Lower leg skin (tissue), 4 donors: ENCODE data around the gene POU4F2. TPM values are rescaled to one million over a fixed set of nuclear protein-coding genes. Genes with fewer than 3 reads are reported as not detected.

ENCODE experiments used
- DNase-seq, 2 donors: peaks; one replicate each; pipeline ENCODE4 v3.0.0-alpha.2; 2019; ENCODE audit warnings: low spot score in 2 of 2
- H3K4me3 ChIP-seq: fragments of 200-600 bp; sonication (generic); 2 replicates; pipeline ENCODE4 v1.5.1; 2017; ENCODE audit warnings: mild to moderate bottlenecking, low read depth; ENCODE audit not compliant: poor library complexity, severe bottlenecking
- POLR2A ChIP-seq, 2 donors: fragments of 450-650 bp; IDR thresholded peaks; one replicate each; pipeline ENCODE4 v1.6.1; 2016 to 2017; ENCODE audit warnings: antibody characterized with exemption in 2 of 2, mild to moderate bottlenecking in 1 of 2, moderate library complexity in 1 of 2
- WGBS, 2 donors: methylation state at CpG; one replicate each; pipeline ENCODE4 v1.1.5; 2018; 5-methylcytosine and 5-hydroxymethylcytosine counted together
- intact Hi-C: fragments of 100-400 bp; cut with DNase I; formaldehyde crosslinking; loops from one replicate; pipeline ENCODE4 v1.15.0; 2023; ENCODE audit warnings: low total_unique reads
- total RNA-seq, 4 donors: library from RNA; depleted of rRNA; stranded (reverse); fragments of >200 nt; gene quantifications; one replicate each; pipeline ENCODE4 v1.1.0, GENCODE V29; 2016
- TF ChIP-seq, protein P1 (sequence below), 3 donors: fragments of 450-650 bp; IDR thresholded peaks; one replicate each; pipeline ENCODE4 v1.5.1; 2016; ENCODE audit warnings: antibody characterized with exemption in 3 of 3, mild to moderate bottlenecking in 3 of 3, moderate library complexity in 2 of 3

Gene POU4F2
- total RNA-seq, 4 donors from 2014 or later: not detected

DNA sequence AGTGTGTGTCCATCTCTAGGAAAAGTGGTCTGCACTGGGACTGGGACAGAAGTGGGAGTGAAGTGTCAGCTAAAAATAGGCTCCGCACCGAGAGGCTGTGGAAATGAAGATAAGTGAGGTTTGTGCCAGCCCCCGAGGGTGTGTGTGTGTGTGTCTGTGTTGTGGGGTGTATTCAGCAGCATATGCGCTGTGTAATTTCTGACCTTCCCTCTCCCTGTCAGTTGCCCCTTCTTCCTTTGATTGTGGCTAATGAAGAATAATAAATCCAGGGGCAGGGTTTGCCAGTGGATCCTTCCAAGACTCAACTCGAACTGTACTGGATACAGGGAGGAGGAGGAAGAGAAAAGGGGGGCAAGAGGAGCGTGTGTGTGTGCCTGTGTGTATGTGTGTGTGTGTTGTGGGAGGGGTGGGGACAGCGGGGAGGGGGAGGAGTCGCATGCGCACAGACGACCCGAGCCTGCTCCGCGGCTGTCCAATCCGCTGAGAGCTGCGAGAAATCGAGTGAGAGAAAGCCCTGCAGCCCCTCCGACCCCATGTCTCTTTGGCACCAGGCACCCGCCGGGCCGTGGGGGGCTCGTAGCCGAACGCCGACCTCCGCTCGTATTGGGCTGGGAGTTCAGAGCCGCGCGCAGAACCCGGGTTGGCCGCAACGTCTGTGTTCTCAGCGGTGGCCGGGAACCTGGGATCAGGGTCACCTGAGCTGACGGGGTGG lies 916 bp upstream of the POU4F2 start:
- WGBS, 2 donors: 5 to 7% methylated on average over 27 to 35 of the region's 35 CpGs
- DNase-seq: no peak
- H3K4me3 ChIP-seq: no peak overlapping the region
- intact Hi-C loops: no loop called here
- no peak for TF ChIP-seq POLR2A (IDR thresholded peaks at IDR 0.05)
- TF ChIP-seq, protein P1, sequence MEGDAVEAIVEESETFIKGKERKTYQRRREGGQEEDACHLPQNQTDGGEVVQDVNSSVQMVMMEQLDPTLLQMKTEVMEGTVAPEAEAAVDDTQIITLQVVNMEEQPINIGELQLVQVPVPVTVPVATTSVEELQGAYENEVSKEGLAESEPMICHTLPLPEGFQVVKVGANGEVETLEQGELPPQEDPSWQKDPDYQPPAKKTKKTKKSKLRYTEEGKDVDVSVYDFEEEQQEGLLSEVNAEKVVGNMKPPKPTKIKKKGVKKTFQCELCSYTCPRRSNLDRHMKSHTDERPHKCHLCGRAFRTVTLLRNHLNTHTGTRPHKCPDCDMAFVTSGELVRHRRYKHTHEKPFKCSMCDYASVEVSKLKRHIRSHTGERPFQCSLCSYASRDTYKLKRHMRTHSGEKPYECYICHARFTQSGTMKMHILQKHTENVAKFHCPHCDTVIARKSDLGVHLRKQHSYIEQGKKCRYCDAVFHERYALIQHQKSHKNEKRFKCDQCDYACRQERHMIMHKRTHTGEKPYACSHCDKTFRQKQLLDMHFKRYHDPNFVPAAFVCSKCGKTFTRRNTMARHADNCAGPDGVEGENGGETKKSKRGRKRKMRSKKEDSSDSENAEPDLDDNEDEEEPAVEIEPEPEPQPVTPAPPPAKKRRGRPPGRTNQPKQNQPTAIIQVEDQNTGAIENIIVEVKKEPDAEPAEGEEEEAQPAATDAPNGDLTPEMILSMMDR (IDR thresholded peaks at IDR 0.05): no peak

DNA sequence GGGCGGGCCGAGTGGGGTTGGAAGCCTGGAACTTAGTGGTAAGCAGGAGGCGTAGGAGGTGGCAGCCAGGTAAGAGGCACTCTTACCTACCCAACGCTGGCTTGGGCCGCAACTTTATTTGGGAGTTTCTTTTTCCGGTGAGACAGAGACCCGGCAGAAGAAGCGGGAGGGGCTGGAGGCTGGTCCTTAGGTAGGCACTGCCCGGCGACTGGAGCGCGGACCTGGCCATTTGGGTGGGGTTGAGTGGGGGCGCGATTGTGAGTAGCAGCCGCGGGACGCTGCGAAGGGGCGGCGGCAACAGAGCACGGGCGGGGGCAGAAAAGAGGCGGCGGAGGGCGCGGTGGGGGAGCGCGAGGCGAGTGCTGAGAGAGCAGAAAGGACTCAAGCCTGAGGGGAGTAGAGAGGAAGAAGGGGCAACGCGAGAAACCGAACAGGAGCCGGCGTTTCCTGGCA lies 334 bp upstream of the POU4F2 start:
- DNase-seq: no peak
- no peak overlapping the region for H3K4me3 ChIP-seq
- intact Hi-C loops: no loop called here
- no peak for TF ChIP-seq POLR2A (IDR thresholded peaks at IDR 0.05)
- TF ChIP-seq, protein P1 (IDR thresholded peaks at IDR 0.05): no peak
- 2 to 5% methylated on average over 34 of the region's 34 CpGs for WGBS, 2 donors

GRCh38 chr4:146639506-146639932 lies 826 bp downstream of the POU4F2 start:
- TF ChIP-seq, protein P1 (IDR thresholded peaks at IDR 0.05): no peak
- TF ChIP-seq POLR2A (IDR thresholded peaks at IDR 0.05): no peak
- WGBS, 2 donors: 4 to 5% methylated on average over 20 of the region's 20 CpGs
- no peak overlapping the region for H3K4me3 ChIP-seq

DNA sequence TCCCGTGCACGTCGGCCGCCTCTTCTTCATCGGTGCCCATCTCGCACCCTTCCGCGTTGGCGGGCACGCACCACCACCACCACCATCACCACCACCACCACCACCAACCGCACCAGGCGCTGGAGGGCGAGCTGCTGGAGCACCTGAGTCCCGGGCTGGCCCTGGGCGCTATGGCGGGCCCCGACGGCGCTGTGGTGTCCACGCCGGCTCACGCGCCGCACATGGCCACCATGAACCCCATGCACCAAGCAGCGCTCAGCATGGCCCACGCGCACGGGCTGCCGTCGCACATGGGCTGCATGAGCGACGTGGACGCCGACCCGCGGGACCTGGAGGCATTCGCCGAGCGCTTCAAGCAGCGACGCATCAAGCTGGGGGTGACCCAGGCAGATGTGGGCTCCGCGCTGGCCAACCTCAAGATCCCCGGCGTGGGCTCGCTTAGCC lies 1.4 kb downstream of the POU4F2 start:
- H3K4me3 ChIP-seq: no peak overlapping the region
- intact Hi-C loops: no loop called here
- WGBS, 2 donors: 2 to 13% methylated on average over 11 to 24 of the region's 46 CpGs
- TF ChIP-seq, protein P1 (IDR thresholded peaks at IDR 0.05): no peak
- no peak for TF ChIP-seq POLR2A (IDR thresholded peaks at IDR 0.05)
- no peak for DNase-seq

More at GRCh38 chr4:146639506-146639932, 826 bp downstream of the POU4F2 start:
- no peak for DNase-seq
- intact Hi-C loops: no loop called here

- H3K4me3 ChIP-seq: no peak overlapping the region
- 3 to 7% methylated on average over 34 to 37 of the region's 37 CpGs for WGBS, 2 donors
- DNase-seq: no peak
- intact Hi-C loops: no loop called here
- no peak for TF ChIP-seq POLR2A (IDR thresholded peaks at IDR 0.05)
- TF ChIP-seq, protein P1 (IDR thresholded peaks at IDR 0.05): no peak
Measured at GRCh38 chr4:146640465-146641061, 1.9 kb downstream of the POU4F2 start.
